Prostate gland (tissue), 2 donors: ENCODE results near the gene GNPNAT1. TPM values are rescaled to one million over a fixed set of nuclear protein-coding genes. Genes with fewer than 3 reads are reported as not detected.
"Not testable (repeated sequence)": the region's sequence is repeated elsewhere in the genome, so short reads cannot be mapped to it uniquely, and the experiment has no call there.

Experiments used
- DNase-seq: peaks from one replicate; pipeline ENCODE4 v3.0.0-alpha.2; 2019; ENCODE audit warnings: low spot score
- H3K27ac ChIP-seq, 2 donors: fragments of 200-600 bp; sonication (generic); 2 replicates each; pipeline ENCODE4 v1.5.1; 2017 to 2019
- H3K27me3 ChIP-seq: fragments of 200-600 bp; sonication (generic); replicated peaks from 2 replicates; pipeline ENCODE4 v1.5.1; 2019; ENCODE audit not compliant: insufficient read depth
- H3K36me3 ChIP-seq, 2 donors: fragments of 200-600 bp; sonication (generic); 1 replicate in 1 of 2; 2 replicates in 1 of 2; pipeline versions ENCODE4 v1.5.1 to v1.8.1; 2017 to 2019
- H3K4me1 ChIP-seq: fragments of 200-600 bp; sonication (generic); replicated peaks from 2 replicates; pipeline ENCODE4 v1.5.1; 2019
- H3K4me3 ChIP-seq, 2 donors: fragments of 200-600 bp; sonication (generic); 2 replicates each; pipeline ENCODE4 v1.5.1; 2017 to 2019
- H3K9me3 ChIP-seq: fragments of 200-600 bp; sonication (generic); 2 replicates; pipeline ENCODE4 v1.5.1; 2017
- POLR2A ChIP-seq: fragments of 450-650 bp; IDR thresholded peaks from one replicate; pipeline ENCODE4 v1.6.1; 2016; ENCODE audit warnings: antibody characterized with exemption, mild to moderate bottlenecking
- POLR2AphosphoS5 ChIP-seq: sonication (generic); formaldehyde crosslinking; IDR thresholded peaks from one replicate; pipeline ENCODE4 v1.6.1; 2017; ENCODE audit warnings: antibody characterized with exemption
- WGBS: methylation state at CpG from one replicate; pipeline ENCODE4 v1.1.5; 2018; 5-methylcytosine and 5-hydroxymethylcytosine counted together
- intact Hi-C: fragments of 100-400 bp; cut with DNase I; formaldehyde crosslinking; loops from one replicate; pipeline ENCODE4 v1.14.2; 2022
- total RNA-seq, 2 donors: library from RNA; depleted of rRNA; stranded (reverse); fragments of >200 nt; gene quantifications; one replicate each; pipeline ENCODE4 v1.1.0, GENCODE V29; 2016
- TF ChIP-seq, protein P1 (sequence below), 4 experiments: fragments of 200-600 bp in 2 of 4; fragments of 450-650 bp in 2 of 4; sonication (generic) in 2 of 4; IDR thresholded peaks; 1 replicate in 3 of 4; 2 replicates in 1 of 4; pipeline ENCODE4 v1.5.1; 2016 to 2019; ENCODE audit warnings: antibody characterized with exemption in 4 of 4, mild to moderate bottlenecking in 2 of 4, moderate library complexity in 2 of 4

The GNPNAT1 gene
- total RNA-seq, 2 donors from 2014 or later = 26.2 to 41.4 TPM

DNA sequence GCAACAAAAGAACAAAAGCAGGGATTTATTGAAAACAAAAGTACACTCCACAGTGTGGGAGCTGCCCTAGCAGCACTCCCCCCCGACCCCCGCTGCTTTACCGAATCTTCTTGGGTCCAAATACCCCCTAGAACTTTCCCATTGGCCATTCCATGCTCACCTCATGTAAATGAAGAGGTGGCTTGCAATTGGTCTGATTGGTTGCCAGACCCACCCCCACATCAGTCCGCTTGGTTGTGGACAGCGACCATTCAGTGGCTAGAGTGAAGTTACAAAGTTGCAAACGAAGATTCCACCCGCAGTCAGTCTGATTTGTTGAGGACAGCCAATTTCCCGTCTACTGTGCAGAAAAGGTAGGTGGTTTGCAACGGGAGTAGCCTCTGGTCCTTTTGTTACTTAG is 57.6 kb downstream of the GNPNAT1 start:
- H3K36me3 ChIP-seq = no peaks in the 10 kb centered on the region
- 97% methylated on average over 9 of the region's 9 CpGs for WGBS
- no peak overlapping the region for H3K27ac ChIP-seq
- DNase-seq = no peak
- H3K4me1 ChIP-seq = no peaks in the 10 kb centered on the region
- H3K4me3 ChIP-seq = no peak overlapping the region
- no peaks in the 10 kb centered on the region for H3K9me3 ChIP-seq
- no peaks in the 10 kb centered on the region for H3K27me3 ChIP-seq
- intact Hi-C loops = no loop called here
- TF ChIP-seq, protein P1, sequence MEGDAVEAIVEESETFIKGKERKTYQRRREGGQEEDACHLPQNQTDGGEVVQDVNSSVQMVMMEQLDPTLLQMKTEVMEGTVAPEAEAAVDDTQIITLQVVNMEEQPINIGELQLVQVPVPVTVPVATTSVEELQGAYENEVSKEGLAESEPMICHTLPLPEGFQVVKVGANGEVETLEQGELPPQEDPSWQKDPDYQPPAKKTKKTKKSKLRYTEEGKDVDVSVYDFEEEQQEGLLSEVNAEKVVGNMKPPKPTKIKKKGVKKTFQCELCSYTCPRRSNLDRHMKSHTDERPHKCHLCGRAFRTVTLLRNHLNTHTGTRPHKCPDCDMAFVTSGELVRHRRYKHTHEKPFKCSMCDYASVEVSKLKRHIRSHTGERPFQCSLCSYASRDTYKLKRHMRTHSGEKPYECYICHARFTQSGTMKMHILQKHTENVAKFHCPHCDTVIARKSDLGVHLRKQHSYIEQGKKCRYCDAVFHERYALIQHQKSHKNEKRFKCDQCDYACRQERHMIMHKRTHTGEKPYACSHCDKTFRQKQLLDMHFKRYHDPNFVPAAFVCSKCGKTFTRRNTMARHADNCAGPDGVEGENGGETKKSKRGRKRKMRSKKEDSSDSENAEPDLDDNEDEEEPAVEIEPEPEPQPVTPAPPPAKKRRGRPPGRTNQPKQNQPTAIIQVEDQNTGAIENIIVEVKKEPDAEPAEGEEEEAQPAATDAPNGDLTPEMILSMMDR (IDR thresholded peaks at IDR 0.05) = no peak
- TF ChIP-seq POLR2AphosphoS5 (no peak), POLR2A (no peak)

DNA sequence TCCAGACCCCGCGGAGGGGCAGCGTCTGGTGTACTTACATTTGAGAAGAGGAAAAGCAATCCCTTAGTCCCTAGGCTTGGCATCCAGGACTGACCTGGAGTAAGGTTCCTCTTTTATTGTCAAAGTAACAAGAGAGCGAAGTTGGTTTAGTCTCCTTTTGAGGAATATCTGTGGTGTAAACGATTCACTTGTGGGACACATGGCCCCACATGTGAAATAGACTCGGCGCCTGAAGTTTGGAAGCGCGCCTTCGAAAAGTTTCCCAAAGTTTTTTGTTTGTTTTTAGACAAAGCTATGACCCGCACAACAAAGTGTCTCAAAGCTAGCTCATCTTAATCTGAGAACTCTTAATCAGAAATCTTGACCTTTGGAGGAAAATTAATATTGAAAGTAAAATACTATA is 60.7 kb downstream of the GNPNAT1 start:
- DNase-seq = no peak
- H3K9me3 ChIP-seq = no peaks in the 10 kb centered on the region
- H3K36me3 ChIP-seq = no peaks in the 10 kb centered on the region
- H3K4me1 ChIP-seq = no peaks in the 10 kb centered on the region
- H3K27me3 ChIP-seq = no peaks in the 10 kb centered on the region
- H3K4me3 ChIP-seq = peak overlapping the region; percentile 47 to 87
- H3K27ac ChIP-seq = peak overlapping the region; percentile 83 to 84
- TF ChIP-seq, protein P1 (IDR thresholded peaks at IDR 0.05) = no peak
- TF ChIP-seq POLR2AphosphoS5 (no peak), POLR2A (no peak)
- intact Hi-C loops = no loop called here
- WGBS = 2% methylated on average over 11 of the region's 11 CpGs

DNA sequence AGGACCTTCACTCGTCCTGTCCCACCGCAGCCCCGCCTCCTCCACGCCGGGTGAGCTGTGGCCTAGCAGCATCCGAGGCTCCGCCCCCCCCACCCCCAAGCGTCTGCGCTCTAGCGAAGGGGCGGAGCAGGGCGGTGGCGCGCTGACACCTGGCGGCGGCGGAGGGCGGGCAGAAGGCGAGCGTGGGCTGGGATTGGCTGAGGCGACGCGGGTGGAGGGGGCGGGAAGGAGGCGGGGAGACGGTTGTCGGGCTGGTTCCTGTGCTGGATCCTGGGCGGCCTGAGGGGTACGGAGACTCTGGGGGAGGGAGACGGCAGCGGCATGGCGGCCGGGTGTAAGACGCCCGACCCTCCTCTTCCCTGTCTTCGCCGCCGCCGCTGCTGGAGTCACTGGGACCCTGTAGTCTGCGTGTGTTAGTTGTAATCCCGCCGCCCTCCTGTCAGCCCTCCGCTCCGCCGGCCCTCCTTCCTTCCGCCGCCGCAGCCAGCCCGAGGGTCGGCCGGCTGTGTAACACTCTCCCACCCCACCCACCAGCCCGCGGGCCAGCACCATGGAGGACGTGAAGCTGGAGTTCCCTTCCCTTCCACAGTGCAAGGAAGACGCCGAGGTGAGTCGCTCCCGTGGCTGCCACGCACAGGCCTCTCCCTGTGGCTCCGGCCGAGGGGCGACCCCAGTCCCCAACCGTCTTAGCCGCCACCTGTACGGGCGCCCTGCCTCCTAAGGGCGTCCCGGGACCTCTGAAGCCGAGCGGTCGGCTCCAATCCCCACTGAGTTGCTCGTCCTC is 61.3 kb downstream of the GNPNAT1 start, which contains the start of gene STYX:
TSS of gene STYX (plus strand) at position 242 of the 784 bp plus-strand sequence. CDS start at position 551, 309 bp downstream.
- no peaks in the 10 kb centered on the region for H3K27me3 ChIP-seq
- TF ChIP-seq, protein P1 (IDR thresholded peaks at IDR 0.05) = peak; percentile 15 to 67 (median 42)
- peak; percentile 94 for TF ChIP-seq POLR2AphosphoS5
- peak; percentile 96 for TF ChIP-seq POLR2A
- DNase-seq = peak; percentile 99
- WGBS = under 1% methylated on average over 70 of the region's 72 CpGs
- H3K27ac ChIP-seq = peak within 1 kb of the TSS; percentile 83 to 84
- intact Hi-C loops = no loop called here
- H3K4me3 ChIP-seq = peak within 1 kb of the TSS; percentile 47 to 87
- H3K9me3 ChIP-seq = no peaks in the 10 kb centered on the region
- H3K4me1 ChIP-seq = no peaks in the 10 kb centered on the region
- H3K36me3 ChIP-seq = no peaks in the 10 kb centered on the region

DNA sequence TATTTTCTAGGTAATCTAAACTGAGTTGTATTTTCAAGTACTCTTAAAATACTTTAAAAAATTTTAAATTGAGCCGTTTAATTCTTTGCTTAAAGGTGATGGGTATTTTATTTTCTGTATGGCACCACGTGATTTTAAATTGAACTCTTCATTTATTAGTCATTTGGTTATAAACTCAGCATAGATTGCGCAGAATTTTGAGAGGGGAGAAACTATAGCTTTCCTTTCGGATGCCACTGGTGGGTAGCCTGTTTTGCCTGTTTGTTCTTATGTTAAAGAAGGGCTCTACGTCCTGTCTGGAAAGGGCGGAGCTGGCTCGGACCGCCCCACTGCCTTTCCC is 61.9 kb downstream of the GNPNAT1 start:
- TF ChIP-seq POLR2A (no peak), POLR2AphosphoS5 (no peak)
- TF ChIP-seq, protein P1 (IDR thresholded peaks at IDR 0.05) = no peak
- 1% methylated on average over 8 of the region's 8 CpGs for WGBS
- intact Hi-C loops = no loop called here
- no peaks in the 10 kb centered on the region for H3K9me3 ChIP-seq
- DNase-seq = no peak
- peak overlapping the region; percentile 63 to 67 for H3K27ac ChIP-seq
- peak overlapping the region; percentile 47 to 87 for H3K4me3 ChIP-seq
- H3K36me3 ChIP-seq = no peaks in the 10 kb centered on the region
- no peaks in the 10 kb centered on the region for H3K4me1 ChIP-seq
- H3K27me3 ChIP-seq = no peaks in the 10 kb centered on the region

DNA sequence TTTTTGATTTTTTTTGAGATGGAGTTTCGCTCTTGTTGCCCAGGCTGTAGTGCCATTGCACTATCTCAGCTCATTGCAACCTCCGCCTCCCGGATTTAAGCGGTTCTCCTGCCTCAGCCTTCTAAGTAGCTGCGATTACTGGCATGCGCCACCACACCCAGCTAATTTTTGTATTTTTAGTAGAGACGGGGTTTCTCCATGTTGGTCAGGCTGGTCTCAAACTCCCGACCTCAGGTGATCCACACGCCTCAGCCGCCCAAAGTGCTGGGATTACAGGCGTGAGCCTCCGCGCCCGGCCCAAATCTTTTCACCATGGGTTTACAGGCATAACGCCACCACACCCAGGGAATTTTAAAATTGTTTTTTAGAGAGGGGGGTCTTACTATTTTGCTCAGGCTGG is 62.4 kb downstream of the GNPNAT1 start:
- H3K4me1 ChIP-seq, DNase-seq, H3K36me3 ChIP-seq, intact Hi-C loops, H3K4me3 ChIP-seq, H3K9me3 ChIP-seq, H3K27me3 ChIP-seq: not testable (repeated sequence)
- peak overlapping the region in 1 of 2 donors; percentile 63 for H3K27ac ChIP-seq
- WGBS = 92% methylated on average over 15 of the region's 15 CpGs

DNA sequence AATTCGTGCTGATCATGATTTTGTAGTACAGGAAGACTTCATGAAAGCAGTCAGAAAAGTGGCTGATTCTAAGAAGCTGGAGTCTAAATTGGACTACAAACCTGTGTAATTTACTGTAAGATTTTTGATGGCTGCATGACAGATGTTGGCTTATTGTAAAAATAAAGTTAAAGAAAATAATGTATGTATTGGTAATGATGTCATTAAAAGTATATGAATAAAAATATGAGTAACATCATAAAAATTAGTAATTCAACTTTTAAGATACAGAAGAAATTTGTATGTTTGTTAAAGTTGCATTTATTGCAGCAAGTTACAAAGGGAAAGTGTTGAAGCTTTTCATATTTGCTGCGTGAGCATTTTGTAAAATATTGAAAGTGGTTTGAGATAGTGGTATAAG is 63.9 kb downstream of the GNPNAT1 start:
- H3K4me3 ChIP-seq, H3K36me3 ChIP-seq, intact Hi-C loops, H3K4me1 ChIP-seq, H3K9me3 ChIP-seq, H3K27me3 ChIP-seq, H3K27ac ChIP-seq, DNase-seq: not testable (repeated sequence)
- 94% methylated on average over 2 of the region's 2 CpGs for WGBS
